B cell (primary cell): ENCODE measurements around the gene CCDC136. TPM values are rescaled to one million over a fixed set of nuclear protein-coding genes. Genes with fewer than 3 reads are reported as not detected.

Source experiments
- ATAC-seq: fragments of 200-7000 bp; cut with Tn5 transposase; one replicate; pipeline ENCODE4 v1.10.0; 2021; ENCODE audit warnings: low read depth, mild to moderate bottlenecking, moderate number of reproducible peaks, moderate library complexity
- CTCF ChIA-PET: fragments of 350-600 bp; sonication (Branson Sonifier 250); formaldehyde crosslinking; loops from one replicate; lab custom pipeline; 2021; ENCODE audit warnings: antibody characterized with exemption, inconsistent platforms; lab: Charles Lee
- POLR2A ChIA-PET: fragments of 350-600 bp; sonication (Branson Sonifier 250); formaldehyde crosslinking; loops from one replicate; lab custom pipeline; 2021; ENCODE audit warnings: antibody characterized with exemption; lab: Charles Lee
- DNase-seq: peaks from one replicate; pipeline ENCODE4 v3.0.0; 2013
- H2AFZ ChIP-seq: 2 replicates; pipeline ENCODE4 v1.6.1; 2012; ENCODE audit warnings: mild to moderate bottlenecking, low read depth, low read length; ENCODE audit not compliant: insufficient read depth, poor library complexity, severe bottlenecking
- H3K27ac ChIP-seq, 2 donors: 1 replicate in 1 of 2; 2 replicates in 1 of 2; pipeline ENCODE4 v1.5.1; 2012 to 2013; ENCODE audit warnings: low read length in 2 of 2, mild to moderate bottlenecking in 2 of 2, moderate library complexity in 1 of 2
- H3K27me3 ChIP-seq, 4 experiments: fragments of 200-600 bp in 1 of 4; sonication (generic) in 1 of 4; replicated peaks in 1 of 4; 1 replicate in 2 of 4; 2 replicates in 2 of 4; pipeline versions ENCODE4 v1.6.1 to v1.7.0; 2013 to 2016; ENCODE audit warnings: low read length in 3 of 4, mild to moderate bottlenecking in 2 of 4, mixed read lengths in 1 of 4, moderate library complexity in 1 of 4; ENCODE audit not compliant: insufficient read depth in 4 of 4, control insufficient read depth in 3 of 4; ENCODE audit errors: control extremely low read depth in 1 of 4
- H3K36me3 ChIP-seq, 2 experiments: replicated peaks in 1 of 2; 1 replicate in 1 of 2; 2 replicates in 1 of 2; pipeline versions ENCODE4 v1.6.1 to v1.7.1; 2013; ENCODE audit warnings: low read length in 1 of 2; ENCODE audit not compliant: insufficient read depth in 2 of 2, control insufficient read depth in 1 of 2; ENCODE audit errors: control extremely low read depth in 1 of 2, extremely low read depth in 1 of 2
- H3K4me1 ChIP-seq, 2 donors: fragments of 200-600 bp in 1 of 2; sonication (generic) in 1 of 2; 1 replicate in 1 of 2; 2 replicates in 1 of 2; pipeline versions ENCODE4 v1.5.1 to v1.6.1; 2013 to 2017; ENCODE audit warnings: low read length in 2 of 2; ENCODE audit not compliant: control insufficient read depth in 2 of 2, insufficient read depth in 2 of 2
- H3K4me2 ChIP-seq: replicated peaks from 2 replicates; pipeline ENCODE3; 2012; ENCODE audit warnings: mild to moderate bottlenecking, low read depth, low read length; ENCODE audit not compliant: poor library complexity, severe bottlenecking
- H3K4me3 ChIP-seq, 5 experiments: fragments of 200-600 bp in 1 of 5; sonication (generic) in 1 of 5; 1 replicate in 3 of 5; 2 replicates in 2 of 5; pipeline versions ENCODE4 v1.5.1 to v1.7.0; 2011 to 2016; ENCODE audit warnings: low read length in 4 of 5, mild to moderate bottlenecking in 4 of 5, low read depth in 2 of 5, control low read depth in 1 of 5, moderate library complexity in 1 of 5; ENCODE audit not compliant: insufficient read depth in 1 of 5; ENCODE audit errors: control extremely low read depth in 1 of 5, extremely low read depth in 1 of 5
- H3K79me2 ChIP-seq: fragments of 200-600 bp; sonication (generic); one replicate; pipeline ENCODE4 v1.6.0; 2016; ENCODE audit warnings: low read length; ENCODE audit not compliant: control insufficient read depth, insufficient read depth
- H3K9ac ChIP-seq: fragments of 200-600 bp; sonication (generic); 2 replicates; pipeline ENCODE4 v1.6.1; 2017; ENCODE audit warnings: mild to moderate bottlenecking, low read length, moderate library complexity
- H3K9me3 ChIP-seq, 3 donors: one replicate each; pipeline versions ENCODE4 v1.6.1 to v1.7.1; 2013; ENCODE audit warnings: low read length in 2 of 3; ENCODE audit not compliant: control insufficient read depth in 2 of 3, insufficient read depth in 1 of 3; ENCODE audit errors: control extremely low read depth in 1 of 3
- H4K20me1 ChIP-seq: 2 replicates; pipeline ENCODE4 v1.6.0; 2012; ENCODE audit warnings: mild to moderate bottlenecking, low read length; ENCODE audit not compliant: insufficient read depth, control insufficient read depth, poor library complexity, severe bottlenecking
- H3K27ac Mint-ChIP-seq: one replicate; pipeline ENCODE4 v1.8.0; 2021; ENCODE audit warnings: mixed read lengths
- H3K27me3 Mint-ChIP-seq: one replicate; pipeline ENCODE4 v1.8.0; 2021; ENCODE audit warnings: mixed read lengths
- H3K4me1 Mint-ChIP-seq: one replicate; pipeline ENCODE4 v1.8.0; 2021; ENCODE audit warnings: mixed read lengths
- H3K4me3 Mint-ChIP-seq: one replicate; pipeline ENCODE4 v1.8.0; 2021; ENCODE audit warnings: mixed read lengths
- H3K9me3 Mint-ChIP-seq: one replicate; pipeline ENCODE4 v1.8.0; 2022; ENCODE audit warnings: mixed read lengths; ENCODE audit not compliant: insufficient read depth
- CTCF ChIP-seq: fragments of 200-600 bp; IDR thresholded peaks from one replicate; pipeline ENCODE4 v1.8.0; 2022; ENCODE audit warnings: antibody characterized with exemption, mild to moderate bottlenecking
- EZH2 ChIP-seq: IDR thresholded peaks from 2 replicates; pipeline ENCODE4 v1.6.1; 2012; ENCODE audit warnings: borderline replicate concordance, low read depth, mild to moderate bottlenecking, moderate library complexity, low read length; ENCODE audit not compliant: insufficient read depth, poor library complexity, severe bottlenecking
- WGBS: methylation state at CpG from one replicate; pipeline ENCODE4 v1.1.5; 2013; ENCODE audit warnings: missing lambda C conversion rate; ENCODE audit not compliant: insufficient coverage; 5-methylcytosine and 5-hydroxymethylcytosine counted together
- intact Hi-C: fragments of 100-400 bp; cut with micrococcal nuclease; formaldehyde crosslinking; loops from one replicate; pipeline ENCODE4 v1.10.0; 2022
- polyA plus RNA-seq: library from polyadenylated mRNA; depleted of rRNA; stranded (reverse); fragments of >200 nt; gene quantifications from 2 replicates; pipeline ENCODE4 v1.2.3, GENCODE V29; 2012
- total RNA-seq, 2 donors: library from RNA; stranded (reverse); fragments of 120-200 nt in 1 of 2; gene quantifications; 1 replicate in 1 of 2; 2 replicates in 1 of 2; pipeline versions ENCODE4 v1.2.3 to v1.2.4, GENCODE V29; 2013 to 2022

The CCDC136 gene
- total and polyA plus RNA-seq, 2 donors (not counting 1 experiment from before 2014, with no cell fraction given): 2.2 to 13.9 TPM

- Histone ChIP-seq H3K9ac (no peak overlapping the region), H3K4me3 (no peak overlapping the region), H3K4me2 (no peak overlapping the region), H3K9me3 (no peaks in the 10 kb centered on the region), H3K4me1 (no peaks in the 10 kb centered on the region), H3K79me2 (no peaks in the 10 kb centered on the region), H3K27ac (no peak overlapping the region), H3K27me3 (no peaks in the 10 kb centered on the region), H2AFZ (no peak overlapping the region), H4K20me1 (no peaks in the 10 kb centered on the region), H3K36me3 (peaks cover 13 to 54% of the 10 kb centered on the region in 2 experiments)
- H3K4me3 Mint-ChIP-seq: no peak overlapping the region
- intact Hi-C loops: no loop called here
- TF ChIP-seq EZH2 (no peak), CTCF (no peak)
- H3K9me3 Mint-ChIP-seq: no peaks in the 10 kb centered on the region
- ATAC-seq: no peak
- POLR2A ChIA-PET: no interaction called here
- CTCF ChIA-PET: no interaction called here
- WGBS: 86% methylated on average over 1 of the region's 2 CpGs
- no peaks in the 10 kb centered on the region for H3K4me1 Mint-ChIP-seq
- H3K27ac Mint-ChIP-seq: no peak overlapping the region
- no peak for DNase-seq
- H3K27me3 Mint-ChIP-seq: no peaks in the 10 kb centered on the region
These were observed 36.5 kb upstream of the CCDC136 start for GRCh38 chr7:128755075-128755818.

- Histone ChIP-seq H3K9ac (no peak overlapping the region), H3K4me2 (no peak overlapping the region), H3K27ac (no peak overlapping the region), H3K4me3 (no peak overlapping the region), H4K20me1 (no peaks in the 10 kb centered on the region), H3K36me3 (peaks cover 13 to 58% of the 10 kb centered on the region in 2 experiments), H3K4me1 (no peaks in the 10 kb centered on the region), H3K79me2 (no peaks in the 10 kb centered on the region), H3K9me3 (no peaks in the 10 kb centered on the region), H2AFZ (no peak overlapping the region), H3K27me3 (no peaks in the 10 kb centered on the region)
- DNase-seq: no peak
- ChIA-PET POLR2A (no interaction called here), CTCF (no interaction called here)
- WGBS: 100% methylated on average over 4 of the region's 5 CpGs
- H3K27ac Mint-ChIP-seq: no peak overlapping the region
- ATAC-seq: no peak
- no peaks in the 10 kb centered on the region for H3K9me3 Mint-ChIP-seq
- intact Hi-C loops: no loop called here
- no peak overlapping the region for H3K4me3 Mint-ChIP-seq
- TF ChIP-seq CTCF (no peak), EZH2 (no peak)
- no peaks in the 10 kb centered on the region for H3K4me1 Mint-ChIP-seq
- H3K27me3 Mint-ChIP-seq: no peaks in the 10 kb centered on the region
These were observed 35.8 kb upstream of the CCDC136 start for GRCh38 chr7:128755819-128756476.
